ENCODE data around the gene ACACB.

Gene ACACB

GRCh38 chr12:109099431-109100020, 16.9 kb upstream of the ACACB start:
- Histone ChIP-seq H3K27ac (no peak overlapping the region), H3K36me3 (peaks cover 68% of the 10 kb centered on the region), H3K4me3 (ENCODE audit: low read depth, low read length) (no peak overlapping the region), H3K27me3 (ENCODE audit: insufficient read depth, low read depth, severe bottlenecking) (no peaks in the 10 kb centered on the region), H3K9me3 (ENCODE audit: severe bottlenecking) (no peaks in the 10 kb centered on the region)
- no peak for TF ChIP-seq CTCF (IDR thresholded peaks at IDR 0.05; ENCODE audit: low read depth, low read length)
- no peak for DNase-seq

GRCh38 chr12:109100741-109101140, 15.6 kb upstream of the ACACB start:
- H3K36me3 ChIP-seq = peaks cover 80% of the 10 kb centered on the region
- H3K4me3 ChIP-seq (ENCODE audit: low read depth, low read length) = no peak overlapping the region

GRCh38 chr12:109102491-109102890, 13.9 kb upstream of the ACACB start:
- no peaks in the 10 kb centered on the region for H3K27me3 ChIP-seq (ENCODE audit: insufficient read depth, low read depth, severe bottlenecking)
- H3K36me3 ChIP-seq = peaks cover 93% of the 10 kb centered on the region
- DNase-seq = no peak
- TF ChIP-seq CTCF (IDR thresholded peaks at IDR 0.05; ENCODE audit: low read depth, low read length) = no peak
- no peaks in the 10 kb centered on the region for H3K9me3 ChIP-seq (ENCODE audit: severe bottlenecking)
- no peak overlapping the region for H3K27ac ChIP-seq
- no peak overlapping the region for H3K4me3 ChIP-seq (ENCODE audit: low read depth, low read length)

More at GRCh38 chr12:109100741-109101140, 15.6 kb upstream of the ACACB start:
- Histone ChIP-seq H3K9me3 (ENCODE audit: severe bottlenecking) (no peaks in the 10 kb centered on the region), H3K27ac (no peak overlapping the region), H3K27me3 (ENCODE audit: insufficient read depth, low read depth, severe bottlenecking) (no peaks in the 10 kb centered on the region)
- DNase-seq = no peak
- TF ChIP-seq CTCF (IDR thresholded peaks at IDR 0.05; ENCODE audit: low read depth, low read length) = no peak

GRCh38 chr12:109105176-109105575, 11.2 kb upstream of the ACACB start:
- Histone ChIP-seq H3K4me3 (ENCODE audit: low read depth, low read length) (no peak overlapping the region), H3K36me3 (peaks cover 91% of the 10 kb centered on the region), H3K27me3 (ENCODE audit: insufficient read depth, low read depth, severe bottlenecking) (no peaks in the 10 kb centered on the region), H3K27ac (no peak overlapping the region), H3K9me3 (ENCODE audit: severe bottlenecking) (no peaks in the 10 kb centered on the region)
- TF ChIP-seq CTCF (IDR thresholded peaks at IDR 0.05; ENCODE audit: low read depth, low read length) = no peak
- DNase-seq = no peak

GRCh38 chr12:109109746-109110350, 6.5 kb upstream of the ACACB start:
- TF ChIP-seq CTCF (IDR thresholded peaks at IDR 0.05; ENCODE audit: low read depth, low read length) = no peak
- H3K36me3 ChIP-seq = peaks cover 63% of the 10 kb centered on the region
- no peaks in the 10 kb centered on the region for H3K27me3 ChIP-seq (ENCODE audit: insufficient read depth, low read depth, severe bottlenecking)
- H3K9me3 ChIP-seq (ENCODE audit: severe bottlenecking) = no peaks in the 10 kb centered on the region
- no peak for DNase-seq
- 0 out of 2 replicates have a peak overlapping the region, but pooled peaks have one; percentile 34 for H3K27ac ChIP-seq
- no peak overlapping the region for H3K4me3 ChIP-seq (ENCODE audit: low read depth, low read length)

Measured in WERI-Rb-1 (cell line).